GM18858 (cell line): Measurements from ENCODE around the gene SBK2.
A peak's percentile ranks its signal among the peaks of the same experiment; 100 is the strongest.
"Not testable (repeated sequence)": the region's sequence is repeated elsewhere in the genome, so short reads cannot be mapped to it uniquely, and the experiment has no call there.

Experiments
- ATAC-seq: cut with Tn5 transposase; IDR thresholded peaks from one replicate; pipeline ENCODE4 v1.9.1; 2021; ENCODE audit not compliant: unreplicated experiment

Gene SBK2

DNA sequence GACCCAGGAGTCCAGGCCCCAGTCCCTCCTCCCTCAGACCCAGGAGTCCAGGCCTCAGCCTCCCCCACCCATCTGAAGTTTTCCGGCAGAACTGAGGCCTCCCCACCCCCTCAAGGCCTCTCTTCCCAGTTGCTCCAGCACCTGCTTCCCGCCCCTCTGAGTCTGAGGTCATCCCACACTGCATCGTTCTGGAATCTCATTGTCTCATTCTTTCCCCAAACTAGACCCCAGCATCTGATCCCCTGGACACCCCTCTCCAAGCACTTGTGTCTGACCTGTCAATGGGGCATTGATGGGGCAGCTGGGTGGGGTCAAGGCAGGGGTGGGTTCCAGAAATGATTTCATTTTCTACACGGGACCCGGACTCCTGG is 793 bp upstream of the SBK2 start:
- ATAC-seq = no peak

DNA sequence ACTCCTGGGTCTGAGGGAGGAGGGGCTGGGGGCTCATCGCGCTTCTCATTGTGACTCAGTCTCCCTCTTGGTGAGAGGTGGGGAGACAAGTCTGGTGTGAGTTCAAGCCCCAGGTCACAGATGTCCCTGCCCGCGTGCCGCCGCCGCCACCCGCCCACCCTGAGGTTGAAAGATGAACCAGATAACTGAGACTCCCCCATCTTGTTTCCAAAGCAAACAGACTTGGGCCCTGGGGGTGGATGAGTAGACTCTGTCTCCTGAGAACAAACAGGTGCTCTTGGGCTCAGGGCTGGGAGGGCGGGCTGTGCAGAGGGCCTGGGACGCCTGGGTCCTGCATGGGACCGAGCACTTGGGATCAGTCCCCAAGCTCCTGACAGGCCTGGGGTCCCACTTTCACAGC is 567 bp downstream of the SBK2 start:
- no peak for ATAC-seq

DNA sequence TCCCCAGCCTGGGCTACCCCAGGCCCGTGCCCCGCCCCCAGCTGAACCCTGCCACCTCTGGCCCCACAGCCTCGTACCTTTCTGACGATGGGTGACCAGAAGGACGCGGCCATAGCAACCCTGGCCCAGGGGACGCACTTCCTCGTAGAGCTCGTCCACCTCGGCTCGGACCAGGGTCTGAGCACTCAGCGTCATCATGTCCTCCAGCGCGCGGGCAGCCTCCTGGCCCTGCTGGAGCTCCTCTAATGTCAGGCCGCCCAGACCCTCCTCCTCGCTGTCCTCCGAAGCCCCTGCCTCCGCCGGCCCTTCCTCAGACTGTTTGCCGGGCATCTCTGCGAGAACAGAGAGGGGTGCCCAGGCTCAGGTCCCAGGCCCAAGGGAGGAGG is 975 bp downstream of the SBK2 start:
- no peak for ATAC-seq

DNA sequence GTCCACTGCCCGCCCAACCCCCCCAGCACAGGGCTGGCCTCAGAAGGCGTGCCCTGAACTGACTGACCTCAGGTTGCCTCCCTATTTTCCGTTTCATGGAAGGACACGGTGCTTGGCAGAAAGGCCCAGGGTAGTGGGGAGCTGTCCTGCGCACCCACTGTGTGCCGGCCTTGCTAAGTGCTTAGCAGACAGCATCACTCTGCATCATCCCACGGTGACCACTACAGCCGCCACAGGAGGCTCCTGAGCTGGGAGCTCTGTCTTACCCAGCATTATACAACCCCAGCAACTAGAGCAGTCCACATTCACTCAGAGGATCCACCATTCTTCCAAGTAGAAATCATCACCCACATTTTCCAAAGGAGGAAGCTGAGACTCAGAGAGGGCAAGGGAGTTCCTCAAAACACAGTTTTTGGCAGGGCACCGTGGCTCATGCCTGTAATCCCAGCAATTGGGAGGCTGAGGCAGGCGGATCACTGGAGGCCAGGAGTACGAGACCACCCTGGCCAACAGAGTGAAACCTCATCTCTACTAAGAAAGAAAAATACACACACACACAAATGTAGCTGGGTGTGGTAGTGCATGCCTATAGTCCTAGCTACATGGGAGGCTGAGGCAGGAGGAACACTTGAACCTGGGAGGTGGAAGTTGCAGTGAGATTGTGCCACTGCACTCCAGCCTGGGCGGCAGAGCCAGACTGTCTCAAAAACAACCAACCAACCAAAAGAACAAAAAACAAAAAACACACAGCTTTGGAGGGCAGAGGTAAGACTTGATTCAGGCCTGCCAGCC is 1.6 kb downstream of the SBK2 start:
- no peak for ATAC-seq

DNA sequence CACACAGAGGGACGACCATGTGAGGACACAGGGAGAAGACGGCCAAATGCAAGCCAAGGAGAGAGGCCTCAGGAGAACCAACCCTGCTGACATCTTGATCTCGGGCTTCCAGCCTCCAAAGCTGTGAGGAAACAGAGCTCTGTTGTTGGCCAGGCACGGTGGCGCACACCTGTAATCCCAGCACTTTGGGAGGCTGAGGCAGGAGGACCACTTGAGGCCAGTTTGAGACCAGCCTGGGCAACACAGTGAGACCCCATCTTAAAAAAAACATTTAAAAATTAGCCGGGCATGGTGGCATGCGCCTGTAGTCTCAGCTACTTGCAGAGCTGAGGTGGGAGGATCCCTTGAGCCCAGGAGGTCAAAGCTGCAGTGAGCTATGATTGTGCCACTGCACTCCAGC is 2.7 kb downstream of the SBK2 start:
- not testable (repeated sequence) for ATAC-seq

DNA sequence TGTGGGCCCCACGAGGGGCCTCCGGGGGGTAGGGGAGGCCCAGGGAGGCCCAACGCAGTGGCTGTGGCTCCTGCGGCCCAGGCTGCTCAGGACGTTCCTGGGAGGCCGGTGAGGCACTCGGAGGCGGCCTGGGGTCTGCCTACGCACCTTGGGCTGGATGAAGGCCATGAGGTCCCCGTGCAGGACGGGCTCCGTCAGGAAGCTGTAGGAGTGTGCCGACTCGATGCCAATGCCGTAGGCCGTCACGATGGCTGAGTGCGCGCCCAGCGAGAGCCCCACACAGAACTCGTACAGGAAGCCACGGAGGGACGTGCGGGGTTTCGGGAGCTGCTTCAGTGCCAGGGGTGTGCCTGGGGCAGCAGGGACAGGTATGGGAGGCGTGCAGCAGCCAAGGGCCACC is 5.9 kb downstream of the SBK2 start:
- no peak for ATAC-seq

- no peak for ATAC-seq
Observed at GRCh38 chr19:55529636-55530234, 7.2 kb downstream of the SBK2 start.

DNA sequence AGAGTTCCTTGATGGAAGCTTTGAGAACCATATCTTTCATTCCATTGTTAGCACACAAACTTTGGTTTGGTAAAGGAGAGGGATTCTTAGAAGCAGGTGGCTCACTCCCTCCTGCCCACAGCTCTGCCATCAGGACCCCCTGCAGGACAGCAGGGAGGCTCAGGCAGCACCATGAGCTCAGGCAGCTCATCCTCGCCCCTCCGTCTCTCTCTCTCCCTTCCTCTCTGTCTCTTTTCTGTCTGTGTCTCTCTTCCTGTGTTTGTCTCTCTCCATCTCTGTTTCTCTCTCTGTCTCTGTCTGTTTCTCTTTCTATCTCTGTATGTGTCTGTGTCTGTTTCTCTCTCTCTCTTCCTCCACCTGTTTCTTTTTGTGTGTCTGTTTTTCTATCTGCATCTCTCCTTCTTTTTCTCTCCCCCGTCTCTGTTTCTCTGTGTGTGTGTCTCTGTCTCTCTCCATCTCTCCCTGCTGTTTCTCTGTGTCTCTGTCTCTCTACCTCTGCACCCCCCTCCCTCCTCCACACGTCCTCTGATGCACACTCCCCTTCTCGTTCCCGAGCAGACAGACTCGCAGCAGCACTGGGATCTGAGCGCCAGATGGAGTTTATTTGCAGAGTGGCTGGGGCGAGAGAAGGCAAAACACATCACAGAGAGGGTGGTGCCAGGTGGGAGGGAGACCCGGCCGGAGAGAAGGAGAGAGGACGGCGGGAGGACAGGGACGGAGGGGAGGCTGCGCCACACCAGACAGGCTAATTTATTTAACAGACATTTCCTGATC is 8.7 kb downstream of the SBK2 start:
- ATAC-seq = no peak

DNA sequence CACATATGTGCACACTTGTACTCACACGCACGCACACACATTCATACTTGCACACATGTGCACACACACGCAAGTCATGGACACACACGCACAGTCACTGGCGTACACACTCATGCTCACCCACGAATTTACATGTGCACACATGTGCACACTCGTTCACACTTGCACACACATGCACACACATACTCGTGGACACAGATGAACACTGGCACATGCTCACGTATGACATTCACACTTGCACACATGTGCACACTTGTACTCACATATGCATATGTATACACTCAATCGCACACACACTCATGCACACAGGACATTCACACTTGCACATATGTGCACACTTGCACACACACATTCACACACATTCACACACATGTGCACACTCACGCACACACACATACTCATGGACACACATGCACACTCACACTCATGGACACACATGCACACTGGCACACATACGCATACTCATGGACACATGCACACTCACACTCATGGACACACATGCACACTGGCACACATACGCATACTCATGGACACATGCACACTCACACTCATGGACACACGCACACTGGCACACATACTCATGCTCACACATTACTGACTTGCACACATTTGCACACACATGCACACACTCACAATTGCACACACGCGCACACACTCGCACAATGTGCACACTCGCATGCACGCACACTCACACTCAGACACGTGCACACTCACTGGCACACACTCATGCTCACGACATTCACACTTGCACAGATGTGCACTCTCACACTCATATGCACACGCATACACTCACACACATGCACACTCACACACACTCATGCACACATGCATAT is 9.5 kb downstream of the SBK2 start:
- no peak for ATAC-seq

- ATAC-seq = no peak
Observed at GRCh38 chr19:55526216-55527196, 10.4 kb downstream of the SBK2 start.

DNA sequence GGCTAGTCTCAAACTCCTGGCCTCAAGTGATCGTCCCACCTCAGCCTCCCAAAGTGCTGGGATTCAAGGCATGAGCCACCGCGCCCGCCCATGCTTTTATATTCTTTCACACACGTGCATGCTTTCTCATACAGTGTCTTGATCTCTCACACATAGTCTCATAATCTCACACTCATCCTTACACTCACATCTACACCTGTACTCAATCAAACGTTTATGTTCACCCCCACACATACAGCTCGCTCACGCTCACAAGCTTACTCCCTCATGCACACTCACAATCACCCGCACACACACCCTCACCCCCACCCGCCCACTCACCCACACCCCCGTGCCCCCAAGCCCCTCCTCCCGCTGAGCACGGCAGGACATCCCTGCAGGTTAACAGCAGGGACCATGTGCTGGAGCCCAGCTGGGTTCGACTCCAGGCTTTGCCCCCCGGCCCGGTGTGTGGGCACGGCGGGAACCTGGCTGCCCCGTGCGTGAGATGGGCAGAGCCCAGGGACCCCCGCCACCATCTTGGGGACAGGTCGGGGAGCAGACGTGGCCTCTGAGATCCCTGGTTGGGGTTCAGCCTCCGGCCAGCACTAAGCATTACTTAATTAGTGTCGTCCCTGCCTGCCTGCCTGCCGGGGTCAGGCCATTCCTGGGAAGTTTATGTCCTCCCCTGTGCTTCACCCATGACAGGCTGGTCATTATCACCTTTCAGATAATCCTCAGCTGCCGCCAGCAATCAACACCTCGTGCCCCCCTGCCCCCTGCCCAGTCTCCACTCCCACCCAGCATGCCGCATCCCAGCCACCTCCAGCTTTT is 11.4 kb downstream of the SBK2 start:
- no peak for ATAC-seq

DNA sequence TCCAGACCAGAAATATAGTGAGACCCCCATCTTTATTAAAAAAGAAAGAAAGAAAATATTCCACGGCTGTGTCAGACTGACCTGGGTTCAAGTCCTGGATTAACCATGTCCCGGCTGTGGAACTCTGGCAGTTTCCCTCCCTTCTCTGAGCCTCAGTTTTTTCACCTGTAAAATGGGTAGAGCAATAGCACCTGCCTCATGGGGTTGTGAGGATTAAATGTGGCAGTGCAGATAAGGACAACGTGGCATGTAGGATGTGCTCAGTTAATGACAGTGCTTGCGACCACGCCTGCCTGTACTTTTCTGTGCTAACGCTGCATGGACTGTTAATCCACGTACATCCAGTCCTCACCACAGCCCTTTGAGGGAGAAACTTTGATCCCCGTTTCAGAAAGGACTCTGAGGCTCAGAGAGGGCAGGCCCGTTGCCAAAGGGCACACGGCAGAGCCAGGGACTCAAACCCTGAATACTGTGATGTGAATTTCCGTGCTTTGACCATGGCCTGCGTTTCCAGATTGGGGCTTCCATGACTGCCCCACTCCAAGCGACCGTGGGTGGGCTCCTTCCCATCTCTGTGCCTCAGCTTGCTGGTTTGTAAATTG is 16.1 kb downstream of the SBK2 start:
- no peak for ATAC-seq

DNA sequence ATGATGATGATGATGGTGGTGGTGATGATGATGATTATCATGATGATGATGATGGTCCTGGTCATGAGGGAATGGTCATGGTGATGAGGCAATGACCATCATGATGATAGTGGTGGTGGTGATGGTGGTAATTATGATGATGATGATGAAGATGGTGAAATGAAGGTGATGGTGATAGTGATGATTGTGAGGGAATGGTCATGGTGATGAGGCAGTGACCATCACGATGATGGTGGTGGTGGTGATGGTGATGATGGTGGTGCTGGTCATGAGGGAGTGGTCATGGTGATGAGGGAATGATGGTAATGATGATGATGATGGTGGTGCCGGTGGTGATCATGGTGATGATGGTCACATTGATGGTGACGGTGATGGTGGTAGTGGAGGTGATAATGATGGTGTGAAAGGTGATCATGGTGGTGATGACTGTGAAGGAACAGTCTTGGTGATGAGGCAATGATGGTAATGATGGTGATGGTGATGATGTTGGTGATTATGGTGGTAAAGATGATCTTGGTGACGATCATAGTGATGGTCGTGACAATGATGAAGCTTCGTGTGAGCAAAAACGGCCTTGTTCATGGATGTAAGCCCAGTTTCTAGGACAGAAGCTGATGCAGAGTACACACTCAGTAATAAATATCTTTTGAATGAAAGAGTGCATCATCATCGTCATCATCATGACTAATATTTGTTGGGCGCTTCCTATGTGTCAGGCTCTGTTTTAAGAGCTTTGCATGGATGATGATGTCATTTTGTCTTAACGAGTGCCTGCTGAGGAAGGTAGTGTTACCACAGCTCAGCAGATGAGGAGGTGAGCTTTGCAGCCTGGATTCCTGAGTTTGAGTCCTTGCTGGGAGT is 17.3 kb downstream of the SBK2 start:
- ATAC-seq = no peak

DNA sequence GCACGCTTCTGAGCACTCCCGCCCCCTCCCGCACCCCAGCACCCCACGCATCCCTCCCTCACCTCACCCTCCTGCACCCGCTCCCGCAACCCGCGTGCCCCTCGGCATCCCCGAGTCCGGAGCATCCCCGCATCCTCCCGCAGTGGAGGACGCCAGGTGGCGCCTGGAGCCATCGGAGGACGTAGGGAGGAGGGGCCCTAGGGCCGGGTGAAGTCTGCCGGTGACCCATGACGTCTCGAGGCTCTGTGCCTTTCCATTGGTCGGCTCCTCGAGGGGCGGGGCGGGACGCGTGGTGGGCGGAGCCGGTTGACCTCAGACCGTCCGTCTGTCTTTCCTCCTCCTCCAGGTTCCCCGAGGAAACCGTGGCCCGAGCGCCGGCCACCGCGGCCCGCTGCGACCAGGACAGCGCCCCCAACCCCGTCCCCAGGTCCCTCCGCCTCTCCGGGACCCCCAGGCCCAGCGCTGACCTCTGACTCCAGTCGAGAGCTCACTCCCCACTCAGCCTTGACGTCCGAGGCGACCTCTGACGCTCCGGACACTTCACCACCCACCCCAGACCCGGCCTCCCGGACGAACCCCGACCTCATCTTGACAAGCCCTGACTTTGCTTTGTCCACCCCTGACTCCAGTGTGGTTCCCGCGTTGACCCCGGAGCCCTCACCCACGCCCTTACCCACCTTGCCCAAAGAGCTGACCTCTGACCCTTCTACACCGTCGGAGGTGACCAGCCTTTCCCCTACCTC is 19.9 kb downstream of the SBK2 start:
- ATAC-seq = peak; percentile 86

- no peak for ATAC-seq
Observed at GRCh38 chr19:55508120-55508519, 28.8 kb downstream of the SBK2 start.

- ATAC-seq = no peak
Observed at GRCh38 chr19:55504981-55505380, 32.0 kb downstream of the SBK2 start.

DNA sequence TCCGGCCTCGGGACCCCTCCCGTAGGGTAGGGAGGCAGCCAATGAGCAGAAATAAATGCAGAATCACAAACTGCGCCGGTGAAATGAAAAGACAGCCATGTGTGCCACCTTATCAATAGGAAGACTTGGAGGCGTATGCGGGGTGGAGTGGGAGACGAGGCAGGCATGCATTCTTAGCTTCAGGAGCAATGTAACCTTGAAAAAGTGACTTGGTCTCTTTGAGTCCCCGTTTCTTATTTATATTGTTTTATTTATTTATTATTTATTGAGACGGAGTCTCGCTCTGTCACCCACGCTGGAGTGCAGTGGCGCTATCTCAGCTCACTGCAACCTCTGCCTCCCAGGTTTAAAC is 32.7 kb downstream of the SBK2 start:
- ATAC-seq = no peak
